ENCODE measurements around the gene VMP1.
"Not testable (repeated sequence)": the region's sequence is repeated elsewhere in the genome, so short reads cannot be mapped to it uniquely, and the experiment has no call there.

Gene VMP1

DNA sequence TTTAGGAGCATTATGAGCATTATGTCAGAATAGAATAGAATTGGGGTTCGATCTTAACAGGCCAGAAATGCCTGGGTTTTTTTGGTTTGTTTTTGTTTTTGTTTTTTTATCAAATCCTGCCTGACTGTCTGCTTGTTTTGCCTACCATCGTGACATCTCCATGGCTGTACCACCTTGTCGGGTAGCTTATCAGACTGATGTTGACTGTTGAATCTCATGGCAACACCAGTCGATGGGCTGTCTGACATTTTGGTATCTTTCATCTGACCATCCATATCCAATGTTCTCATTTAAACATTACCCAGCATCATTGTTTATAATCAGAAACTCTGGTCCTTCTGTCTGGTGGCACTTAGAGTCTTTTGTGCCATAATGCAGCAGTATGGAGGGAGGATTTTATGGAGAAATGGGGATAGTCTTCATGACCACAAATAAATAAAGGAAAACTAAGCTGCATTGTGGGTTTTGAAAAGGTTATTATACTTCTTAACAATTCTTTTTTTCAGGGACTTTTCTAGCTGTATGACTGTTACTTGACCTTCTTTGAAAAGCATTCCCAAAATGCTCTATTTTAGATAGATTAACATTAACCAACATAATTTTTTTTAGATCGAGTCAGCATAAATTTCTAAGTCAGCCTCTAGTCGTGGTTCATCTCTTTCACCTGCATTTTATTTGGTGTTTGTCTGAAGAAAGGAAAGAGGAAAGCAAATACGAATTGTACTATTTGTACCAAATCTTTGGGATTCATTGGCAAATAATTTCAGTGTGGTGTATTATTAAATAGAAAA, 133.8 kb downstream of the VMP1 start:
- DNase-seq (ENCODE audit: low read depth in 2 of 2), result not testable (repeated sequence)

DNA sequence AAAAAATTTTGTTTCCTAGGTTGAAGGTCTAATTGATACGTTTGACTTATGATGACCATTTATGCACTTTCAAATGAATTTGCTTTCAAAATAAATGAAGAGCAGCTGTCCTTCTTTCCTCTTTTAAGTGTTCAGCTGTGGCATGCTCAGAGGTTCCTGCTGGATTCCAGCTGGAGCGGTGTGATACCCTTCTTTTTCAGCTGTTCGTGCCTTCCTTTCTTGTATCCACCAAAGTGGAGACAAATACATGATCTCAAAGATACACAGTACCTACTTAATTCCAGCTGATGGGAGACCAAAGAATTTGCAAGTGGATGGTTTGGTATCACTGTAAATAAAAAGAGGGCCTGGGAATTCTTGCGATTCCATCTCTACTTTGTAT, 134.4 kb downstream of the VMP1 start:
- not testable (repeated sequence) for DNase-seq (ENCODE audit: low read depth in 2 of 2)

- peak in 1 of 2 donors; percentile 29 for DNase-seq (ENCODE audit: low read depth in 2 of 2)
Measured at GRCh38 chr17:59842901-59843652, 135.6 kb downstream of the VMP1 start.

DNA sequence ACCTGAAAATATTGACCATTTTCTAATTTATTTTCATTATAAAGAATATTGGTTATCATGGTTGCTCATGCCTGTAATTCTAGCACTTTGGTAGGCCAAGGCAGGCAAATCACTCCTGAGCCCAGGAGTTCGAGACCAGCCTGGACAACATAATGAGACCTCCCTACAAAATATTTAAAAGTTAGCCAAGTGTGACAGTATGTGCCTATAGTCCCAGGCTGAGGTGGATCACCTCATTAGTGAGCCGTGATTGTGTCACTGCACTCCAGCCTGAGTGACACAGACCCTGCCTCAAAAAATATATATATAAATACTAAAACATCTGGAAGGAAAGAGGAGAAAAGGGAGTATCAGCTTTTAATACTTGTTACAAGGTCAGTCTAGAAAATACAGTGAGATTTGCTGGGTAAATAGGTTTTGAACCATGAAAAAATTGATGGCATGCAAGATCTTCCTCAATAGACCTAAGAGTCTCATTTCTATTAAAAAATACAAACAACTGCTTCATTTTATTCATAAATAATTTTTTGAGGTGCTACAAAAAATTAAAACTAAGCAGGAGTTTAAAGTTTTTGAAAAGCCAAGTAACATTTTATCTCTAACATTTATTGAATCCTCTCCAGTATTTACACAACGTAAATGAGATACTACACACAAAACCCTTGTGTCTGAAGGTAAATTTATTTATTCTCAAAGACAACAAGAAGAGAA, 137.6 kb downstream of the VMP1 start:
- DNase-seq (ENCODE audit: low read depth in 2 of 2), result no peak

- DNase-seq (ENCODE audit: low read depth in 2 of 2), result no peak
Measured at GRCh38 chr17:59845595-59846393, 138.3 kb downstream of the VMP1 start.

DNA sequence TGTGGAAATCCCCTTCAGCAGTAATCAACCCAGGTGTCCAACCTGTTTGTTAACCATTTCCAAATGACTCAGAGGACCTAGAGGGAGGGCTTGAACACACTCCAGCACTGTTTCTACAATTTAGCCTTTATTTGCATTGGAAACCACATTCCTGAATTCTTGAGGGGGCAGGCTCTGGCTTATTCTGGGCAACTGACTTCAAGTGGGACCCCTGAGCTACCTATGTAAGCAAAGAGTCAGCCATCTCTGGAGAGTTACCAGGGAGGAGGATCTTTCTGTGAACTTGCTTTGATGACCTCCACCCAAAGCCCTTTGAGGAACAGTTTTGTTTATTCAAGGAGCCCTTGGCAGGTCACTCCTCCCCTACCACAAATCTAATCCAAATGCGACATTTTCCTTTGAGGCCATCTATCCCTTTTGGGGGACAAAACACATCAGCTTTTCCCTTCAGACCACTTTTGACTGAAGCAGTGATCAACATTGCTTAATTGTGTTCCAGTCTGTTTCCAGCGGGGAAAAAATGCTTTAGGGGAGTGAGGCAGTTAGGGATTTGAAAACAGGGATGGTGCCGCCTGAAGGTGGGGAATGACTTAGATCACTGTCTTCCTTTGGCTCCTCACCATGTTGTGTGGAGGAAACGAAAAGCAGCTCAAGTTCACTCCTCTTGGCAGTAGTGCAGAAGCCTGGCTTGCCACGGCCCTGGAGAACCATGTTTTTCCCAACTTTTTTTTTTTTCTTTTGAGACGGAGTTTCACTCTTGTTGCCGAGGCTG, 139.1 kb downstream of the VMP1 start:
- no peak for DNase-seq (ENCODE audit: low read depth in 2 of 2)

- no peak for DNase-seq (ENCODE audit: low read depth in 2 of 2)
Measured at GRCh38 chr17:59848385-59848668, 140.9 kb downstream of the VMP1 start.

DNA sequence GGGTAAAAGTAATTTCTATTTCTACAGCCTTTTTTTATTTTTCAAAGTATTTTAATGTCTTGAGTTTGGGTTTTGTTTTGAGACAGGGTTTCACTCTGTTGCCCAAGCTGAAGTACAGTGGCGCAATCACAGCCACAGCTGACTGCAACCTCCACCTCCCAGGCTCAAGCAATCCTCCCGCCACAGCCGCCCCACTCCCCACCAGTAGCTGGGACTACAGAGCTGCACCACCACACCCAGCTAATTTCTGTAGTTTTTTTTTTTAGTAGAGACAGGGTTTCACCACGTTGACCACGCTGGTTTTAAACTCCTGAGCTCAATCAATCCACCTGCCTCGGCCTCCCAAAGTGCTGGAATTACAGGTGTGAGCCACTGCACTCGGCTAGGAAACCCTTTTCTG, 141.3 kb downstream of the VMP1 start:
- no peak for DNase-seq (ENCODE audit: low read depth in 2 of 2)

DNA sequence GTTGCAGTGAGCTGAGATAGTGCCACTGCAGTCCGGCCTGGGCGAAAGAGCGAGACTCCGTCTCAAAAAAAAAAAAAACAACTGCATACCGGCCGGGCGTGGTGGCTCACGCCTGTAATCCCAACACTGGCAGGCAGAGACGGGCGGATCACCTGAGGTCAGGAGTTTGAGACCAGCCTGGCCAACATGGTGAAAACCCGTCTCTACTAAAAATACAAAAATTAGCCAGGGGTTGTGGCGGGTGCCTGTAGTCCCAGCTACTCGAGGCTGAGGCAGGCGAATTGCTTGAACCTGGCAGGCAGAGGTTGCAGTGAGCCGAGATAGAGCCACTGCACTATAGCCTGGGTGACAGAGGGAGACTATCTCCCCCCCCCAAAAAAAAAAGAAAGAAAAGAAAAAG, 142.9 kb downstream of the VMP1 start:
- not testable (repeated sequence) for DNase-seq (ENCODE audit: low read depth in 2 of 2)

DNA sequence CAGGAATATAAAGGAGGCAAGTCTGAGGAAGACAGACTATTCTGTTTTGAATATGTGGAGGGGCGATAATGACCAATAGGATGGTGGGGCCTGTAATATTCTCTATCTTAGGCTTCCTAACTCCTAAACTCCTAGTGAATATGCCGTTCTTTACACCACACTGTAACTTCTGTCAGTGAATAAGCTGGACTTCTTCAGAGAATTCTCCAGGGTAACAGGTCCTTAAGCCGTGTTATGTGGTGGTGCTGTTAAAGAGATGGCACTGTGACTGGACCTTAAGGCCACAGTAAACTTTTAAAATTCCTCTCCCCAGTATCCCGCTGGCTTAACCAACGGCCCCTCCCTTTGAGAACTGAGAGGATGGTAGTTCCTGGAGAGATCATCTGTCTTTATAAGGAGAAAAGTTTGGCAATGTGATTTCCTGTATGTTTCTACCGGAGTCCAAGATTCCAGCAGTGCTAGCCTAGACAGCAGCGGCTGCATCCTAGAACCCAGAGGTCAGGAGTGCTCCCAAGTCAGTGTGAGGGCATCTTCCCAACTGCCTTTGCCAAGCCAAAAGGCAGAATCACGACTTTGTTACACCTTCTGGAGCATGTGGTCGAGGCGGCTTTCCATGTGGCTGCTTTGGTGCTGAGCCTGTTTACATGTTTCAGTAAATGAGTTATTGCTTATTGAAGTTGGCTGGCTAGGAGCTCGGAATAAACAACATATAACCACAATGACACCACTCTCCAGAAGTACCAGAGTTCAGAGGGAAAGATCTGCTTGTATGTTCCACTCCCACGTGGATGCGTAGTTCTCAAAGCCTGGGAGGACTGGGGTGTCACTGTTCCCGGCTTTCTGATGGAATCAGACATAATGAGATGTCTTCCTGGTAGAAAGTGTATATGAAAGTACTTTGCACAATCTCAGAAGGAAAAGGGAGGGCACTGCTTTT, 144.3 kb downstream of the VMP1 start:
- DNase-seq (ENCODE audit: low read depth in 2 of 2), result no peak

DNA sequence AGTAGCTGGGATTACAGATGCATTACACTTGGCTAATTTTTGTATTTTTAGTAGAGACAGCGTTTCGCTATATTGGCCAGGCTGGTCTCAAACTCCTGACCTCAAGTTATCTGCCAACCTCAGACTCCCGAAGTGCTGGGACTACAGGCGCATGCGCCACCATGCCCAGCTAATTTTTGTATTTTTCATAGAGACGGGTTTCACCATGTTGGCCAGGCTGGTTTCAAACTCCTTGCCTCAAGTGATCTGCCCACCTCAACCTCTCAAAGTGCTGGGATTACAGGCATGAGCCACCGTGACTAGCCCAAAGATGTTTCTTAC, 145.4 kb downstream of the VMP1 start:
- DNase-seq (ENCODE audit: low read depth in 2 of 2), result not testable (repeated sequence)

DNA sequence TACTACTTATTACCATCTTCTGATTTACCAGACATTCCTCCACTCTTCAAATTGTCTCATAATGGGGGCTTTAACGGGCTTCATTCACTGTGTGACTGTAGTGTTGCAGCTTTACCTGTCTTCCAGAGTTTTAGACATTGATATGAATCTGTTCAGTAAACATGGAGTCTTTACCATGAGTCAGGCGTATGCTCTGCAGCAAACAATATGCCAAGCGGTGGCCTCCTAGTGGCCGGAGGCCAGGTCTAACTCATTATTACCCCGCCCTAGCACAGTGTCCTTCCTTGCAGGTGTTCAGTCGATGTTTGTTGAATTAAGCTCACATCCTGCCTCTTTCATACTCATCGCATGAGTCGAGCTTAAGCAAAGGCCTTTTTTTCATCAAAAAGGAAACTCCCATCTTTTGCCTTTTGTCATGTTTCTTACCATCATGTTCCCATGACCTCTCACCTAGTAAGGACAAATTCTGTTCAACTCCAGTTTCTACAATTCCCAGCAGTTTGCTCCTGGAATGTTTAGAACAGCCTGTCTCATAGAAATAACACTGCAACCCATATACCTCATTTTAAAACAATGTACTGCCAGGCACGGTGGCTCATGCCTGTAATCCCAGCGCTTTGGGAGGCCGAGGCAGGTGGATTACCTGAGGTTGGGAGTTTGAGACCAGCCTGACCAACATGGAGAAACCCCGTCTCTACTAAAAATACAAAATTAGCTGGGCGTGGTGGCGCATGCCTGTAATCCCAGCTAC, 145.9 kb downstream of the VMP1 start:
- DNase-seq (ENCODE audit: low read depth in 2 of 2), result no peak

DNA sequence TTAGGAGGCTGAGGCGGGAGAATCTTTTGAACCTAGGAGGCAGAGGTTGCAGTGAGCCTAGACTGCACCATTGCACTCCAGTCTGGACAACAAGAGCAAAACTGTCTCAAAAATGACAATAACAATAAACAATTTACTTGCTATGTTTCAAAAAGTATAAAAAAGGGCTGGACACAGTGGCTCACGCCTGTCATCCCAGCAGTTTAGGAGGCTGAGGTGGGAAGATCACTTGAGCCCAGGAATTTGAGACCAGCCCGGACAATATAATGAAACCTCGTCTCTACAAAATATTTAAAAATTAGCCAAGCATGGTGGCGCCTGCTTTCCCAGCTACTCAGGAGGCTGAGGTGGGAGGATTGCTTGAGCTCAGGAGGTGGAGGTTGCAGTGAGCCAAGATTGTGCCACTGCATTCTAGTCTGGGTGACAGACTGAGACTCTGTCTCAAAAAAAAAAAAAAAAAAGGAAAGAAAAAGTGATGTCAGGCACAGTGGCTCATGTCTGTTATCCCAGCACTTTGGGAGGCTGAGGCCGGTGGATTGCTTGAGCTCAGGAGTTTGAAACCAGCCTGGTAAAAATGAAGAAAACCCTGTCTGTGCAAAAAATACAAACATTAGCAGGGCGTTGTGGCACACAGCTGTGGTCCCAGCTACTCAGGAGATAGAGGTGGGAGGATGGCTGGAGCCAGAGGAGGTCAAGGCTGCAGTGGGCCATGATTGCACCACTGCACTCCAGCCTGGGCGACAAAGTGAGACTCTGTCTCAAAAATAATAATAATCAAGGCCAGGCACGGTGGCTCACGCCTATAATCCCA, 146.7 kb downstream of the VMP1 start:
- not testable (repeated sequence) for DNase-seq (ENCODE audit: low read depth in 2 of 2)

DNA sequence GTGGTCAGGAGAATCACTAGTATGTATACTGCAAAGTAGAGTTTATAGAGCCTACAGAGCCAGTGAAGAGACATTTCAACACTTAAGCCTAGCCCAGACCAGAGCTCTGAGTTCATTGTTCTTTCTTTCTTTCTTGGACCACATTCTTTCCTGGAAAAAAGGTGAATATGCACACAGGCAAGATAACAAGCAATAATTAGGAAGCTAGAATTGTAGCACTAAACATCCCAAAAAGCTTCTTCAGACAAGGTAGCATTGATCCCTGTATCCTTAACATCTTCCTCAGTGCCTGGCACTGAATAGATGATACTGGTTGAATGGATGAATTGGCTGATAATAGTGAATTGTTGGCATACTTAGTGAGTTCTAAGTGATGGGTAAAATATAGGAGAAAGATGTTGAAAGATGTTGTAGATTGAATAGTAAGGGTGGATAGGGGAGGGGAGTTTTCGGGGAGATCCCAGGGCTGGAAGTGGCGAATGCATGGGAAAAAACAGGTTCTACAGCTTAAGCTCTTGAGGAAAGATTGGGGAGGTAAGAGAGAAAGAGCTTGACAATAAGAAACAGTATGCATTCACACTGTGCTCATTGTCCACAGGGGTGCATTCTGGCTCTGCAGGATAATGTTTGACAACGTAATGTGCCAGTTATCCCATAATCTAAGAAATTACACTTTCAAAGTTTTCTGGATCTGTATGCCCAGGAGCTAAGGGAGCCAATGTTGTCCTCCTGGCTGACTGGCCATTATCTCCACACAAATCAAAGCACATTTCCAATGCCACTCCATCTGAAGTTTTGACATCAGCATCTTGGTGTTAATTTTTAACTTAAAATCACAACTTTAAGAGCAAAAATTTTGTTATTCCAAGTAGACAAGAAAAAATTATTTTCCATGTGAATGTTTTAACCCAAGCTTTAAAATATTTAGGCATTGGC, 149.7 kb downstream of the VMP1 start:
- DNase-seq (ENCODE audit: low read depth in 2 of 2), result no peak

DNA sequence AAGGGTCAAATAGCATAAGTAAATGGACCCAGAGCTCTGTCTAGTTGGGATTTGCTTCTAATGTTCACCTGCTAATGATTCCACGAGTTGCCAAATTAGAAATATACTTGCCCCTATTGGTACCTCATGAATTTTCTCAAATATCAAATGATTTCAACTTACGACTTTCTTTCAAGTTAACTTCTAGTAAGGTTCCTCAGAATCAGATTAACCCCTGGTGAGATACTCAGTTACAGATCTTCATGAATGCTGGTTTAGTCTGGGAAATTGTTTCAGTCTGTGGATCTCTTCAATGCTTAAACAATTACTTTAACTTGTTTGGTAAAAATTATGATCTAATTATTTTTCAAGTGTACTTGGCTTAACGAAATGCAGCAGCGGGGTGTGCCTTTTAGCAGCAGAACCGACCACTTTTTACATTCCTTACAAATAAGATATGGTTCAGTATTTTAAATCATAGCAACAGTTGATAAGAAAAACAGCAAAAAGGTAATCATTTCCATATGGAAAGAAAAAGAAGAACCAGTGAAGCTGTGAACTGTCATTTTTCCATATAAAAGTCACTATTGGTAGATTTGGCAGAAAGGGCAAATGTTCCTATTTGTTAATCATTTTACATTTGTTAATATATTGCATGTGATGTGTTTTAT, 150.8 kb downstream of the VMP1 start:
- no peak for DNase-seq (ENCODE audit: low read depth in 2 of 2)

GRCh38 chr17:59858932-59859331, 151.5 kb downstream of the VMP1 start:
- no peak for DNase-seq (ENCODE audit: low read depth in 2 of 2)

DNA sequence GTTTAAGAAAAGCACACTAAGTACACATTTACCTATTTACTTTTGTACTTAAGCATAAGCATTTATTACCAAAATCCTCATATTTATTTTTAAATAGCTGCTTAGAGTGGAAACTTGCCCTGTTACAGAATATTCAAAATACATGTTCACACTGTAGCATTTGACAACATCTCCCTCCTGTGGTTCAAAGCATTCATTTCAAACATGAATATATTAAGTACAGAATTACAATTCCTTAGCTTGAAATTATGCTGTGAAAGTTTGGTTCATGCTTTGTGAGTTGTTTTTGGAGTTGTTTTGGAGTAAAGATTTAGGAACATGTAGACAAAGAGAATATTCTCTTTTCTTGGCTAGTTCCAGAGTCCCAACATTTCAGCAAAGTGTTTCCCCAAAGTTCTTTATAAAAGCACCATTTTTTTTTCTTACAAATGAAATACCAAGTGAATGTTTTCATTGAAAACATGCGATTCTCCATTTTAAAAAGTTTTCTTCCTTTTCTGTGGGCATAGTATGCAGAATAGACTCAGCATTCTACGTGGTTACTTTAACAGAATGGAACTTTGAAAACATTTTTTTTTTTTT, 152.1 kb downstream of the VMP1 start:
- DNase-seq (ENCODE audit: low read depth in 2 of 2), result no peak

All from stimulated activated CD8-positive, alpha-beta memory T cell treated with anti-CD3 and anti-CD28 coated beads, Interleukin-2, amount 100 ng/mL, for 1 hour (primary cell).